ENCODE results near the gene ZSWIM2.

DNA sequence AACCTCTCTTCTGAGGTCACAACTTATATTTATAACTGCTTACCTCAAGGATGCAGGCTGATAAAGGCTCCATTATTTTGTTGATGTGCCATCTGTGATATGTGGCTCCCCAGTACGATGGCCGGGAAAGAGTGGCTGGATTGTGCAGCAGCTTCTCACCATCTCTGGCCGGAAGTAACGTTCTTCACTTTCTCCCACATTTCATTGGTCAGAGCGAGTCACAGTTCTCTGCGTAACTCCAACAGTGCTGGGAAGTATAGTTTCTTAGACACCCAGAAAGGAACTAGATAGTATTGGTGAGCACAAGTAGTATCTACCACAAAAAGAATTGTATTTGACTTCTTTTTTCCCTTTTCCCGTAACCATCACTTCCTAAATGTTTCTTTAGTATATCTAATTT is 28.7 kb downstream of the ZSWIM2 start:
- TF ChIP-seq EP300 (IDR thresholded peaks at IDR 0.05) = no peak
- no peak for TF ChIP-seq CTCF (IDR thresholded peaks at IDR 0.05)

All from tibial nerve (tissue), 4 donors.